HEK293 (cell line): Measurements from ENCODE around the gene REV3L.

Source experiments
- CTCF ChIA-PET: fragments of 350-600 bp; formaldehyde crosslinking; extraction: SDS; loops from one replicate; lab custom pipeline; 2021; ENCODE audit warnings: antibody characterized with exemption; lab: Yijun Ruan, JAX
- POLR2A ChIA-PET: fragments of 300-600 bp; formaldehyde crosslinking; extraction: SDS; loops from one replicate; lab custom pipeline; 2020; ENCODE audit warnings: antibody characterized with exemption, inconsistent platforms; lab: Yijun Ruan, JAX
- H3K27ac ChIP-seq: fragments of 200-500 bp; sonication (Bioruptor generic); 2 replicates; pipeline ENCODE4 v1.5.1; 2014; ENCODE audit warnings: low read depth, low read length, control low read depth, inconsistent platforms; ENCODE audit errors: extremely low read depth
- H3K36me3 ChIP-seq, 2 experiments: fragments of 200-500 bp in 1 of 2; sonication (Bioruptor generic) in 1 of 2; 1 replicate in 1 of 2; 2 replicates in 1 of 2; pipeline ENCODE4 v1.5.1; 2014 to 2017; ENCODE audit warnings: inconsistent platforms in 2 of 2, low read length in 2 of 2; ENCODE audit not compliant: control insufficient read depth in 2 of 2, insufficient read depth in 1 of 2
- H3K4me1 ChIP-seq: fragments of 200-500 bp; sonication (Bioruptor generic); 2 replicates; pipeline ENCODE4 v1.5.1; 2014; ENCODE audit warnings: mild to moderate bottlenecking, low read length, inconsistent platforms; ENCODE audit not compliant: control insufficient read depth, insufficient read depth
- H3K4me3 ChIP-seq: 2 replicates; pipeline ENCODE4 v1.5.1; 2011; ENCODE audit warnings: low read depth, mild to moderate bottlenecking, control low read depth, low read length, moderate library complexity
- H3K9me3 ChIP-seq: fragments of 200-500 bp; sonication (Bioruptor generic); 2 replicates; pipeline ENCODE4 v1.5.1; 2014; ENCODE audit warnings: low read depth, low read length, inconsistent platforms; ENCODE audit not compliant: control insufficient read depth, insufficient read depth
- EGR2 ChIP-seq: fragments of 450-650 bp; formaldehyde crosslinking; IDR thresholded peaks from 2 replicates; pipeline ENCODE4 v1.5.1; 2016; ENCODE audit warnings: low read depth, missing biosample characterization, missing genetic modification characterization
- FEZF1 ChIP-seq: fragments of 450-650 bp; formaldehyde crosslinking; IDR thresholded peaks from 2 replicates; pipeline ENCODE4 v1.5.1; 2016; ENCODE audit warnings: missing biosample characterization, missing genetic modification characterization
- MZF1 ChIP-seq: fragments of 450-650 bp; formaldehyde crosslinking; IDR thresholded peaks from 2 replicates; pipeline ENCODE4 v1.5.1; 2017; ENCODE audit warnings: missing biosample characterization, missing genetic modification characterization, borderline replicate concordance
- ZFHX2 ChIP-seq: fragments of 450-650 bp; formaldehyde crosslinking; conservative IDR thresholded peaks from 2 replicates; pipeline ENCODE4 v1.5.1; 2016; ENCODE audit warnings: missing biosample characterization, missing genetic modification characterization
- ZFP37 ChIP-seq: fragments of 450-650 bp; formaldehyde crosslinking; IDR thresholded peaks from 2 replicates; pipeline ENCODE4 v1.5.1; 2016; ENCODE audit warnings: missing biosample characterization, missing genetic modification characterization
- ZNF133 ChIP-seq: fragments of 450-650 bp; formaldehyde crosslinking; IDR thresholded peaks from 2 replicates; pipeline ENCODE4 v1.5.1; 2016; ENCODE audit warnings: missing biosample characterization, missing genetic modification characterization
- ZNF184 ChIP-seq: fragments of 450-650 bp; IDR thresholded peaks from 2 replicates; pipeline ENCODE4 v1.5.1; 2018; ENCODE audit warnings: missing biosample characterization, mild to moderate bottlenecking, missing genetic modification characterization
- ZNF404 ChIP-seq: fragments of 450-650 bp; formaldehyde crosslinking; IDR thresholded peaks from 2 replicates; pipeline ENCODE4 v1.5.1; 2017; ENCODE audit warnings: missing biosample characterization, missing genetic modification characterization
- ZNF596 ChIP-seq: fragments of 450-650 bp; IDR thresholded peaks from 2 replicates; pipeline ENCODE4 v1.5.0; 2018; ENCODE audit warnings: missing biosample characterization, mild to moderate bottlenecking, missing genetic modification characterization, moderate library complexity
- ZNF670 ChIP-seq: fragments of 450-650 bp; formaldehyde crosslinking; IDR thresholded peaks from 2 replicates; pipeline ENCODE4 v1.5.1; 2016; ENCODE audit warnings: missing biosample characterization, missing genetic modification characterization, low read depth
- ZNF76 ChIP-seq: fragments of 450-650 bp; formaldehyde crosslinking; IDR thresholded peaks from 2 replicates; pipeline ENCODE4; 2016; ENCODE audit warnings: low read depth, missing biosample characterization, missing genetic modification characterization, borderline replicate concordance
- TF ChIP-seq, protein P1 (sequence below): fragments of 450-650 bp; formaldehyde crosslinking; IDR thresholded peaks from 2 replicates; pipeline ENCODE4 v1.5.1; 2017; ENCODE audit warnings: missing biosample characterization, missing genetic modification characterization
- TF ChIP-seq, protein P2 (sequence below): fragments of 450-650 bp; formaldehyde crosslinking; IDR thresholded peaks from 2 replicates; pipeline ENCODE4 v1.5.1; 2016; ENCODE audit warnings: missing biosample characterization, missing genetic modification characterization, borderline replicate concordance
- TF ChIP-seq, protein P3 (sequence below): fragments of 450-650 bp; formaldehyde crosslinking; IDR thresholded peaks from 2 replicates; pipeline ENCODE4 v1.5.1; 2016; ENCODE audit warnings: missing biosample characterization, missing genetic modification characterization

REV3L gene

DNA sequence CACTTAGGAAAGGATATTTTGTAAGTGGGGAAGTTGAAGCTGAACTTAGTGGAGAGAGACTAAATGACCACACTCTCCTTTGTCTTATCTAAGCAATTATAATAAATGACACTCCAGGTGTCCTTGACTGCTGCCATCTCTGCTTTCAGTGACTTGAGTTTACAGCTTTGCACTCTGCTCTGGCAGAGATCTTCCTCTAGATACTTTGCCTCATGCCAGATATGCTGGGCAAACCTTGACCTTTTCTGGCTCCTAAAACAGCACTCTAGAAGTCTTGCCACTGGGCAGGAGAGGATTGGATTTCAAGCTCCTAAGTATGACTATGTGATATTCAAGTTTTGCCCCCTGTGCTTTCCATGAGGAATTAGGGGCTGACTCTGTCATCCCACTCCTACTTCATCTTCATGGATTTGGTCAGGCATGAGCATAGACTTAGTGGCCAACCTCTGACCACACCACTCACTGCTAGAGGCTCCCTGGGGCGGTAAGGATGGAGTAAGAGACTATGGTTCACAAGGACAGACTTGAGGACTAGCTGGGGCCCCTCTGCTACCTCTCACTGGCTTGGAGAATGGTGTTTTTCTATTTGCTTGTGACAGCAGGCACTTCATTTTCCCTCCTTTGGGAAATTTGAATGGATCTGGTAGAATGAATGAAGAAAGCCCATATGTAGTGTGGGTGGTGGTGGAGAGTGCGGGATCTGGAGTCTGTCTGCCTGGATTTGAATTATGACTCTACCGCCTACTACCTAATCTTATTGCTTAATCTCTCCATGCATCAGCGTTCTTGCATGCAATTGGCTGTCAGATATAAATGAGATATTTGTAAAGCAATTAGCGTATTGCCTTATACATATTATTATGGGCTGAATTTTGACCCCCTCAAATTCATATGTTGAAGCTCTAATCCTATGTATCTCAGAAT is 191.4 kb downstream of the REV3L start:
- Histone ChIP-seq H3K4me3 (no peak overlapping the region), H3K27ac (no peak overlapping the region), H3K9me3 (no peaks in the 10 kb centered on the region), H3K4me1 (no peaks in the 10 kb centered on the region; the same call in 1 of the 2 replicates), H3K36me3 (peaks cover 0 to 17% of the 10 kb centered on the region in 2 experiments; a peak in 1 of 3 replicates)
- TF ChIP-seq ZNF670 (tag by site-specific recombination): no peak
- 0 out of 2 replicates have a peak, but pooled peaks have one; percentile 24 for TF ChIP-seq FEZF1 (tag by site-specific recombination)
- TF ChIP-seq, protein P1, sequence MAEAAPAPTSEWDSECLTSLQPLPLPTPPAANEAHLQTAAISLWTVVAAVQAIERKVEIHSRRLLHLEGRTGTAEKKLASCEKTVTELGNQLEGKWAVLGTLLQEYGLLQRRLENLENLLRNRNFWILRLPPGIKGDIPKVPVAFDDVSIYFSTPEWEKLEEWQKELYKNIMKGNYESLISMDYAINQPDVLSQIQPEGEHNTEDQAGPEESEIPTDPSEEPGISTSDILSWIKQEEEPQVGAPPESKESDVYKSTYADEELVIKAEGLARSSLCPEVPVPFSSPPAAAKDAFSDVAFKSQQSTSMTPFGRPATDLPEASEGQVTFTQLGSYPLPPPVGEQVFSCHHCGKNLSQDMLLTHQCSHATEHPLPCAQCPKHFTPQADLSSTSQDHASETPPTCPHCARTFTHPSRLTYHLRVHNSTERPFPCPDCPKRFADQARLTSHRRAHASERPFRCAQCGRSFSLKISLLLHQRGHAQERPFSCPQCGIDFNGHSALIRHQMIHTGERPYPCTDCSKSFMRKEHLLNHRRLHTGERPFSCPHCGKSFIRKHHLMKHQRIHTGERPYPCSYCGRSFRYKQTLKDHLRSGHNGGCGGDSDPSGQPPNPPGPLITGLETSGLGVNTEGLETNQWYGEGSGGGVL (tag by site-specific recombination): no peak
- no peak for TF ChIP-seq ZNF404 (tag by site-specific recombination)
- no peak for TF ChIP-seq ZNF184 (tag by site-specific recombination)
- TF ChIP-seq ZNF133 (tag by site-specific recombination): no peak
- TF ChIP-seq EGR2 (tag by site-specific recombination): peak; percentile 67
- TF ChIP-seq, protein P2, sequence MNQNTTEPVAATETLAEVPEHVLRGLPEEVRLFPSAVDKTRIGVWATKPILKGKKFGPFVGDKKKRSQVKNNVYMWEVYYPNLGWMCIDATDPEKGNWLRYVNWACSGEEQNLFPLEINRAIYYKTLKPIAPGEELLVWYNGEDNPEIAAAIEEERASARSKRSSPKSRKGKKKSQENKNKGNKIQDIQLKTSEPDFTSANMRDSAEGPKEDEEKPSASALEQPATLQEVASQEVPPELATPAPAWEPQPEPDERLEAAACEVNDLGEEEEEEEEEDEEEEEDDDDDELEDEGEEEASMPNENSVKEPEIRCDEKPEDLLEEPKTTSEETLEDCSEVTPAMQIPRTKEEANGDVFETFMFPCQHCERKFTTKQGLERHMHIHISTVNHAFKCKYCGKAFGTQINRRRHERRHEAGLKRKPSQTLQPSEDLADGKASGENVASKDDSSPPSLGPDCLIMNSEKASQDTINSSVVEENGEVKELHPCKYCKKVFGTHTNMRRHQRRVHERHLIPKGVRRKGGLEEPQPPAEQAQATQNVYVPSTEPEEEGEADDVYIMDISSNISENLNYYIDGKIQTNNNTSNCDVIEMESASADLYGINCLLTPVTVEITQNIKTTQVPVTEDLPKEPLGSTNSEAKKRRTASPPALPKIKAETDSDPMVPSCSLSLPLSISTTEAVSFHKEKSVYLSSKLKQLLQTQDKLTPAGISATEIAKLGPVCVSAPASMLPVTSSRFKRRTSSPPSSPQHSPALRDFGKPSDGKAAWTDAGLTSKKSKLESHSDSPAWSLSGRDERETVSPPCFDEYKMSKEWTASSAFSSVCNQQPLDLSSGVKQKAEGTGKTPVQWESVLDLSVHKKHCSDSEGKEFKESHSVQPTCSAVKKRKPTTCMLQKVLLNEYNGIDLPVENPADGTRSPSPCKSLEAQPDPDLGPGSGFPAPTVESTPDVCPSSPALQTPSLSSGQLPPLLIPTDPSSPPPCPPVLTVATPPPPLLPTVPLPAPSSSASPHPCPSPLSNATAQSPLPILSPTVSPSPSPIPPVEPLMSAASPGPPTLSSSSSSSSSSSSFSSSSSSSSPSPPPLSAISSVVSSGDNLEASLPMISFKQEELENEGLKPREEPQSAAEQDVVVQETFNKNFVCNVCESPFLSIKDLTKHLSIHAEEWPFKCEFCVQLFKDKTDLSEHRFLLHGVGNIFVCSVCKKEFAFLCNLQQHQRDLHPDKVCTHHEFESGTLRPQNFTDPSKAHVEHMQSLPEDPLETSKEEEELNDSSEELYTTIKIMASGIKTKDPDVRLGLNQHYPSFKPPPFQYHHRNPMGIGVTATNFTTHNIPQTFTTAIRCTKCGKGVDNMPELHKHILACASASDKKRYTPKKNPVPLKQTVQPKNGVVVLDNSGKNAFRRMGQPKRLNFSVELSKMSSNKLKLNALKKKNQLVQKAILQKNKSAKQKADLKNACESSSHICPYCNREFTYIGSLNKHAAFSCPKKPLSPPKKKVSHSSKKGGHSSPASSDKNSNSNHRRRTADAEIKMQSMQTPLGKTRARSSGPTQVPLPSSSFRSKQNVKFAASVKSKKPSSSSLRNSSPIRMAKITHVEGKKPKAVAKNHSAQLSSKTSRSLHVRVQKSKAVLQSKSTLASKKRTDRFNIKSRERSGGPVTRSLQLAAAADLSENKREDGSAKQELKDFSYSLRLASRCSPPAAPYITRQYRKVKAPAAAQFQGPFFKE: no peak
- TF ChIP-seq ZNF76 (tag by site-specific recombination): peak; percentile 20; the same call in 1 of the 2 replicates
- TF ChIP-seq MZF1 (tag by site-specific recombination): no peak
- peak; percentile 58; the same call in 1 of the 2 replicates for TF ChIP-seq ZNF596
- no peak for TF ChIP-seq ZFP37
- TF ChIP-seq, protein P3, sequence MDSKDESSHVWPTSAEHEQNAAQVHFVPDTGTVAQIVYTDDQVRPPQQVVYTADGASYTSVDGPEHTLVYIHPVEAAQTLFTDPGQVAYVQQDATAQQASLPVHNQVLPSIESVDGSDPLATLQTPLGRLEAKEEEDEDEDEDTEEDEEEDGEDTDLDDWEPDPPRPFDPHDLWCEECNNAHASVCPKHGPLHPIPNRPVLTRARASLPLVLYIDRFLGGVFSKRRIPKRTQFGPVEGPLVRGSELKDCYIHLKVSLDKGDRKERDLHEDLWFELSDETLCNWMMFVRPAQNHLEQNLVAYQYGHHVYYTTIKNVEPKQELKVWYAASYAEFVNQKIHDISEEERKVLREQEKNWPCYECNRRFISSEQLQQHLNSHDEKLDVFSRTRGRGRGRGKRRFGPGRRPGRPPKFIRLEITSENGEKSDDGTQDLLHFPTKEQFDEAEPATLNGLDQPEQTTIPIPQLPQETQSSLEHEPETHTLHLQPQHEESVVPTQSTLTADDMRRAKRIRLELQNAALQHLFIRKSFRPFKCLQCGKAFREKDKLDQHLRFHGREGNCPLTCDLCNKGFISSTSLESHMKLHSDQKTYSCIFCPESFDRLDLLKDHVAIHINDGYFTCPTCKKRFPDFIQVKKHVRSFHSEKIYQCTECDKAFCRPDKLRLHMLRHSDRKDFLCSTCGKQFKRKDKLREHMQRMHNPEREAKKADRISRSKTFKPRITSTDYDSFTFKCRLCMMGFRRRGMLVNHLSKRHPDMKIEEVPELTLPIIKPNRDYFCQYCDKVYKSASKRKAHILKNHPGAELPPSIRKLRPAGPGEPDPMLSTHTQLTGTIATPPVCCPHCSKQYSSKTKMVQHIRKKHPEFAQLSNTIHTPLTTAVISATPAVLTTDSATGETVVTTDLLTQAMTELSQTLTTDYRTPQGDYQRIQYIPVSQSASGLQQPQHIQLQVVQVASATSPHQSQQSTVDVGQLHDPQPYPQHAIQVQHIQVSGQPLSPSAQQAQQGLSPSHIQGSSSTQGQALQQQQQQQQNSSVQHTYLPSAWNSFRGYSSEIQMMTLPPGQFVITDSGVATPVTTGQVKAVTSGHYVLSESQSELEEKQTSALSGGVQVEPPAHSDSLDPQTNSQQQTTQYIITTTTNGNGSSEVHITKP: peak; percentile 50; the same call in 1 of the 2 replicates
- peak; percentile 85 for TF ChIP-seq ZFHX2 (tag by site-specific recombination)
- CTCF ChIA-PET: interaction anchor here (0.9 to 1.4 kb wide), 2 partner anchors 32 to 752 kb away, joined by 3 read pairs; a partner anchor contains a TSS
- POLR2A ChIA-PET: interaction anchor here (0.6 kb wide), 1 partner anchor 153 kb away, joined by 3 read pairs; no protein-coding TSS in a partner anchor
